GM23338 (cell line): Measurements from ENCODE around the gene GRB14. TPM values are rescaled to one million over a fixed set of nuclear protein-coding genes. Genes with fewer than 3 reads are reported as not detected.

ENCODE experiments used
- ATAC-seq: fragments of 200-7000 bp; cut with Tn5 transposase; 3 replicates; pipeline ENCODE4 v1.9.1; 2020
- DNase-seq: peaks from one replicate; pipeline ENCODE4 v3.0.0-alpha.2; 2015; ENCODE audit warnings: low spot score
- H2AFZ ChIP-seq: fragments of 200-600 bp; sonication (generic); 2 replicates; pipeline ENCODE4 v1.8.0; 2016; ENCODE audit warnings: antibody characterized with exemption, mild to moderate bottlenecking, moderate library complexity
- H3F3A ChIP-seq: fragments of 200-600 bp; sonication (generic); replicated peaks from 2 replicates; pipeline ENCODE4 v1.8.0; 2017; ENCODE audit warnings: antibody characterized with exemption, mixed run types, low read depth
- H3K27ac ChIP-seq: fragments of 200-600 bp; sonication (generic); 2 replicates; pipeline ENCODE4 v1.6.1; 2016; ENCODE audit warnings: low read depth
- H3K27me3 ChIP-seq: fragments of 200-600 bp; sonication (generic); 2 replicates; pipeline ENCODE4 v1.8.0; 2016; ENCODE audit warnings: mild to moderate bottlenecking, mixed run types, moderate library complexity; ENCODE audit not compliant: insufficient read depth
- H3K36me3 ChIP-seq: fragments of 200-600 bp; sonication (generic); 2 replicates; pipeline ENCODE4 v1.8.0; 2016; ENCODE audit warnings: mild to moderate bottlenecking; ENCODE audit not compliant: insufficient read depth
- H3K4me1 ChIP-seq: fragments of 200-600 bp; sonication (generic); 2 replicates; pipeline ENCODE4 v1.8.0; 2016; ENCODE audit warnings: mild to moderate bottlenecking, moderate library complexity; ENCODE audit not compliant: insufficient read depth
- H3K4me2 ChIP-seq: fragments of 200-600 bp; sonication (generic); 2 replicates; pipeline ENCODE4 v1.7.1; 2017; ENCODE audit warnings: mixed run types
- H3K4me3 ChIP-seq: fragments of 200-600 bp; sonication (generic); 2 replicates; pipeline ENCODE4 v1.6.1; 2016; ENCODE audit warnings: mixed run types
- H3K79me2 ChIP-seq: fragments of 200-600 bp; sonication (generic); replicated peaks from 2 replicates; pipeline ENCODE4 v1.8.0; 2017; ENCODE audit warnings: mild to moderate bottlenecking; ENCODE audit not compliant: insufficient read depth
- H3K9me2 ChIP-seq: fragments of 200-600 bp; sonication (generic); 2 replicates; pipeline ENCODE4 v1.8.0; 2017; ENCODE audit not compliant: insufficient read depth
- H4K20me1 ChIP-seq: fragments of 200-600 bp; sonication (generic); replicated peaks from 2 replicates; pipeline ENCODE4 v1.8.0; 2017; ENCODE audit warnings: mild to moderate bottlenecking; ENCODE audit not compliant: insufficient read depth
- H3K27ac Mint-ChIP-seq: 2 replicates; pipeline ENCODE4 v1.8.0; 2020; ENCODE audit warnings: inconsistent platforms, mild to moderate bottlenecking, moderate library complexity, mixed read lengths
- H3K27me3 Mint-ChIP-seq: 3 replicates; pipeline ENCODE4 v1.8.0; 2022; ENCODE audit warnings: low read depth, mild to moderate bottlenecking, moderate library complexity, mixed read lengths, inconsistent platforms; ENCODE audit not compliant: insufficient read depth, poor library complexity
- H3K36me3 Mint-ChIP-seq: 3 replicates; pipeline ENCODE4 v1.8.0; 2021; ENCODE audit warnings: low read depth, mild to moderate bottlenecking, inconsistent platforms, moderate library complexity, mixed read lengths
- H3K4me1 Mint-ChIP-seq: 3 replicates; pipeline ENCODE4 v1.8.0; 2020; ENCODE audit warnings: mild to moderate bottlenecking, inconsistent platforms, mixed read lengths
- H3K4me3 Mint-ChIP-seq: 3 replicates; pipeline ENCODE4 v1.8.0; 2021; ENCODE audit warnings: moderate library complexity, mild to moderate bottlenecking, inconsistent platforms, mixed read lengths
- H3K9me3 Mint-ChIP-seq: 3 replicates; pipeline ENCODE4 v1.8.0; 2020; ENCODE audit warnings: moderate library complexity, mild to moderate bottlenecking, inconsistent platforms, mixed read lengths
- CTCF ChIP-seq, 2 experiments: fragments of 200-600 bp in 1 of 2; sonication (generic) in 1 of 2; conservative IDR thresholded peaks; 2 replicates each; pipeline versions ENCODE4 v1.5.1 to v1.6.1; 2016 to 2017; ENCODE audit warnings: antibody characterized with exemption in 2 of 2, low read depth in 2 of 2, mild to moderate bottlenecking in 2 of 2, moderate library complexity in 1 of 2
- EZH2phosphoT487 ChIP-seq: fragments of 200-600 bp; sonication (generic); IDR thresholded peaks from one replicate; pipeline ENCODE4 v1.8.1; 2018; ENCODE audit warnings: antibody characterized with exemption; ENCODE audit not compliant: unreplicated experiment
- STAT1 ChIP-seq: IDR thresholded peaks from one replicate; pipeline ENCODE4 v1.6.1; 2016; ENCODE audit warnings: antibody characterized with exemption; ENCODE audit not compliant: unreplicated experiment
- ZNF114 ChIP-seq: fragments of 250-450 bp; sonication (Bioruptor Pico); IDR thresholded peaks from 2 replicates; pipeline ENCODE4 v1.5.0; 2020; ENCODE audit warnings: mild to moderate bottlenecking, moderate library complexity
- ZNF331 ChIP-seq: fragments of 250-450 bp; sonication (Bioruptor Pico); IDR thresholded peaks from 2 replicates; pipeline ENCODE4 v1.5.0; 2020; ENCODE audit warnings: low read depth, mild to moderate bottlenecking, moderate library complexity
- ZNF462 ChIP-seq: fragments of 250-450 bp; sonication (Bioruptor Pico); IDR thresholded peaks from 2 replicates; pipeline ENCODE4 v1.5.0; 2020; ENCODE audit warnings: mild to moderate bottlenecking, moderate library complexity
- polyA plus RNA-seq: library from polyadenylated mRNA; unstranded; fragments of >200 nt; fragmentation: Nextera tagmentation; extraction: Ambion mirVana; gene quantifications from 2 replicates; pipeline ENCODE4 v1.2.1, GENCODE V29; 2016
- total RNA-seq: library from RNA; depleted of rRNA; stranded (reverse); fragments of >200 nt; shearing (Covaris generic); gene quantifications from 2 replicates; pipeline ENCODE4 v1.2.3, GENCODE V29; 2014

GRB14 gene
- total and polyA plus RNA-seq, 2 experiments from 2014 or later, result 16.0 to 28.9 TPM

- TF ChIP-seq ZNF462 (no peak), EZH2phosphoT487 (no peak), ZNF114 (no peak), STAT1 (no peak)
Observed at GRCh38 chr2:164485541-164485940, 135.7 kb downstream of the GRB14 start (continued).

GRCh38 chr2:164479460-164479859, 141.8 kb downstream of the GRB14 start:
- H3K9me3 Mint-ChIP-seq, result no peaks in the 10 kb centered on the region
- Histone ChIP-seq H3K27ac (no peak overlapping the region), H3K4me2 (no peak overlapping the region), H3K27me3 (no peaks in the 10 kb centered on the region), H3K79me2 (no peaks in the 10 kb centered on the region), H3K9me2 (no peaks in the 10 kb centered on the region), H2AFZ (no peak overlapping the region), H3K4me1 (no peaks in the 10 kb centered on the region), H3K4me3 (no peak overlapping the region), H3K36me3 (no peaks in the 10 kb centered on the region), H4K20me1 (no peaks in the 10 kb centered on the region), H3F3A (no peaks in the 10 kb centered on the region)
- DNase-seq (peak; percentile 72), ATAC-seq (peak; percentile 36; the same call in 1 of the 3 replicates)
- no peak overlapping the region for H3K27ac Mint-ChIP-seq
- TF ChIP-seq ZNF331 (CRISPR knock-in tag), result no peak
- TF ChIP-seq CTCF (conservative IDR thresholded peaks at IDR 0.05; ENCODE audit: low read depth in 2 of 2), result peak; percentile 84 to 88
- no peak for TF ChIP-seq EZH2phosphoT487
- H3K36me3 Mint-ChIP-seq, result no peaks in the 10 kb centered on the region
- H3K4me1 Mint-ChIP-seq, result no peaks in the 10 kb centered on the region
- no peak overlapping the region for H3K4me3 Mint-ChIP-seq
- no peaks in the 10 kb centered on the region for H3K27me3 Mint-ChIP-seq
